Left colon (tissue), 2 donors: Measurements from ENCODE around the gene SLMAP. TPM values are rescaled to one million over a fixed set of nuclear protein-coding genes. Genes with fewer than 3 reads are reported as not detected.
"Not testable (repeated sequence)": the region's sequence is repeated elsewhere in the genome, so short reads cannot be mapped to it uniquely, and the experiment has no call there.

Source experiments
- ATAC-seq: fragments of 200-7000 bp; cut with Tn5 transposase; one replicate; pipeline ENCODE4 v1.9.1; 2020; ENCODE audit warnings: mild to moderate bottlenecking, moderate library complexity
- DNase-seq, 2 donors: peaks; one replicate each; pipeline ENCODE4 v3.0.0-alpha.2; 2020
- intact Hi-C, 2 donors: fragments of 100-400 bp; cut with DNase I in 1 of 2; cut with micrococcal nuclease in 1 of 2; formaldehyde crosslinking; loops; one replicate each; pipeline versions ENCODE4 v1.11.2 to v1.14.0; 2022; cut with DNase I, micrococcal nuclease
- total RNA-seq, 2 donors: library from RNA; stranded (reverse); fragmentation: NEBNext Ultra II Directional; extraction: Animal tissue kit (Norgen Biotek cat#: 25700); gene quantifications; one replicate each; pipeline ENCODE4 v1.2.1, GENCODE V29; 2021
- donor health status: DM: no; HTN: no; CAD: no.
- donor health status: DM: yes; HTN: yes; CAD: no.

The SLMAP gene
- total RNA-seq, 2 donors from 2014 or later, result 75.7 to 114 TPM

DNA sequence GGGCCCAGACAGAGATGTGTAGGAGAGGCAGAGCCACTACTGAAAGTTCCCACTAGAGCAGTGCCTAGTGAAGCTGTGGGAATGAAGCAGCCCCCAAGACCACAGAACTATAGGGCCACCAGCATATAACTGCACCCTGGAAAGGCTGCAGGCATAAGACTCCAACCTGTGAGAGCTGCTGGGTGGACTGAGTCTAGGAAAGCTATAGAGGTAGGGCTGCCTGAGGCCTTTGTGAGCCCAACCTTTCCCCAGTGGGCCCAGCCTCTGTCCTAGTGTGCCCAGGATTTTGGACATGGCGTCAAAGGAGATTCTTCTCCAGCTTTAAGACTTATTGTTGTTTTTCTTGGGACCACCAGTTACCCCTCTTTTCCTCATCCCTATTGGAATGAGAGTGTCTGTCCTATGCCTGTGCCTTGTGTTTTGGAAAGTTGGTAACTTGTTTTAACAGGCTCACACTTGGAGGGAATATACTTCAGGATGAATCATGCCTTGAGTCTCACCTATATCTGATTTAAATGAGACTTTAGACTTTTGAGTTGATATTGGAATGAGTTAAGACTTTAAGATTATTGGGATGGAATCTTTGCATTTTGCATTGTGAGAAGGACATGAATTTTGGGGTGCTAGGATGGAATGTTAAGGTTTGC, 28.1 kb downstream of the SLMAP start:
- no peak for DNase-seq
- intact Hi-C loops, result no loop called here
- peak; percentile 13 for ATAC-seq

DNA sequence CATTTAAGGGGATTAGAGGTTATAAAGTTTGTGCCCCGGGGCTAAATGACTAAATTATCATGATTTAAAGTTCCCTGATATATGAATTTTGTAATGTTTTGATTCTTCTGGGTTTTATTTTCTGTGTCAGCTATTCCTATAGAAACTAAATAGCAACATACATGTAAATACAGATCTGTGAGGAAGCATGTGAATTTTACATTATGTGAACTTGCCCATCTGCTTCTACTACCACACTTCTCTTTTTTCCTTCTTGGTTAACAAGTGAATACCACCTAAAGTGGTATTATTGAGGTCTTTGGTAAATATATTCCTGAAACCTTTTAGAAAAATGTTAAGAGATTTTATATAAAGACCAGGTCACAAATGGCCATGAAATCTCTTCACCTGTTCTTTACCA, 29.3 kb downstream of the SLMAP start:
- intact Hi-C loops, result no loop called here
- DNase-seq, result no peak
- ATAC-seq, result no peak

DNA sequence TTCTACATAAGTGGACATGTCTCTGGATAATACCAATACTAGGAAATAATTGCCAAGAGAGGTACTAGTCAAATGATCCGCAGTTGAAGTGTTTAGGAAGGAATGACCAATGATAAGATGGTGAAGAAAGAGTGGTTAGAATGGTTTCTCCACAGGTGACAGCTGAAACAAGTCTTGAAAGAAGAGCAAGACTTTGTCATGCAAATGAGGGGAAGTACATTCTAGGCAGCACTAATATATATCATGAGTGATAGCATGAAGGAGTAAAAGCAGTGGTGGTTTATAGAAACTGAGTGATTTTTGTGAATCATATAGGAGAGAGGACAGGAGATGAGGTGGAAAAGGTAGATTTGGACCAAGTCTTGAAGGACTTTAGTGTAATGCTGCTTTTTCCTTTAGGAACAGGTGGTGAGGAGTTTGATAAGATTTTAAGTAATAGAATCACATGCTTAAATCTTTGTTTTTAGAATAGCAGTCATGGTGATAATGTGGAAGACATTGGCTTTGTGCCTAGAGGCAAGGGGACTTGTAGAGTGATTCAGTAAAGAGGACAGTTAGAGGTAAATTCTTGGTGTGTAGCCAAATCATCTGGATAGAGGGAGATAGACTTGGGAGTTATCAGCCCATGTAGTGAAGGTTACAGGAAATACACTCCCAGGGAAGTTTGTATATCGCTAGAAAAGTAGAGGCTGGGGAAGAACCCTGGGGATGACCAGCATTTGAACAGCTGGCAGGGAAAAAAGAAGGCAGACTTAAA, 31.9 kb downstream of the SLMAP start:
- intact Hi-C loops, result no loop called here

DNA sequence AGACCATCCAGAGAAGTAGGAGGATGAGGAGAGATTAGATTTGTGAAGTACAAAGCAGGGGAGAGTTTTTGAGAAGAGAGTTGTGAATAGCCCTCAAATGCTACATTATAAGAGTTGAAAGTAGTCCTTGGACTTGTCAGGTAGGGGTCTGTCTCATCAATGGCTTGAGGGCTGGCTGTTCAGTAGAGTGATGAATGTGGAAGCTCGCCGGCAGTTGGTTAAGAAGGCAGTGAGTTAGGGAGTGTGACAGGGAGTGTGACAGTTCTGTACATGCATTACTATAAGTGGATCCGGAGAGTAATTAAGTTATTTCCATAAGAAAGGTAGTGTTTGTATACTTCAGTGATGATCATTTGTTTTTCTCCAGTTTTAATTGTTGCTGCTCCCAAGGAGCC, 32.5 kb downstream of the SLMAP start:
- intact Hi-C loops, result no loop called here
- ATAC-seq (no peak), DNase-seq (no peak)

More for the DNA sequence above, 31.9 kb downstream of the SLMAP start:
- ATAC-seq, result peak; percentile 48
- no peak for DNase-seq

DNA sequence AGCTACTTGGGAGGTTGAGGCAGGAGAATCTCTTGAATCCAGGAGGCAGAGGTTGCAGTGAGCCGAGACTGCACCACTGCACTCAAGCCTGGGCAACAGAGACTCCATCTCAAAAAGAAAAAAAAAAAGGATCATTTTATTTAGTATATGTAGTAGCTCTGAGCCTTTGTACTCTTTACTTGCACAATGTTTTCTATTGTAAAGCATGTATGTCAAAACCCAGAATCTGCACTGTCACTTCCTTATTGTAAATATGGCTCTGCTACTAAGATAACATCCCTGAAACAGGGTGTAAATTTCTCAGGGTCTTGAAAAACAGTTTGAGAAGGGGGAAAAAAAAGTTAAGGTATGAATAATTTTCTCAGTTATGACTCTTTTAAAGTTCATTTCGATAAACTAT, 35.1 kb downstream of the SLMAP start:
- DNase-seq, result no peak
- ATAC-seq, result peak; percentile 87
- intact Hi-C loops, result no loop called here

DNA sequence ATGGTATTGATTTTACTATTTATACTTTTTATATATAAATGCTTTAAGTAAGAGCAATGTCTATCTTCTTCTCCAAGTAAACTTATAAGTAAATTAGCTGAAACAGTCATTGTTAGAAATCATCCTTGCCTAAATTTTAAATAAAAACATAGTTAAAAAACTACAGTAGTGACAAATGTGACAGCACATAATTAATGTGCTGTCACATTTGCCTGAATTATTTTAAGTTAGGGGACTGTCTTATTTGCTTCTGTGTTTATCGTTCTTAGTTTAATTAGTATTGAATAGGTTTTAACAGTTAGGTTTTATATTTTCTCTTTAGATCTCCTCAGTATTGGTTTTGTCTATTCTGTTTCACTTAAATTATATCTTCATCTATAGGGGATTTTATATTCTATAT, 36.1 kb downstream of the SLMAP start:
- DNase-seq (no peak), ATAC-seq (no peak)
- intact Hi-C loops, result no loop called here

DNA sequence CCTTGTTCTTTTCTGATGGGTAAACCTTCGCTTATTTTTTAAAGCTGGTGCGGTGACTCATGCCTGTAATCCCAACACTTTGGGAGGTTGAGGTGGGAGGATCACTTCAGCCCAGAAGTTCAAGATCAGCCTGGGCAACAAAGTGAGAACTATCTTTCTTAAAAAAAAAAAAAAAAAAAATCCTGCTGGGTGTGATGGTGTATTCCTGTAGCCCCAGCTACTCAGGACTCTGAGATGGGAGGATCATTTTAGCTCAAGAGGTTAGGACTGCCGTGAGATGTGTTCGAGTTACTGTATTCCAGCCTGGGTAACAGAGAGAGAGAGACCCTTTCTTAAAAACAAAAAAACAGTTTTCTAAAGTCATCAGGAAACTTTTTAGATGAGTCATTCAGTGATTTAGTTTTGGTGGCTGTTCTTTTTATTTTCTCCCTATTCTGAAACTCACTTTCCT, 37.7 kb downstream of the SLMAP start:
- ATAC-seq, result no peak

DNA sequence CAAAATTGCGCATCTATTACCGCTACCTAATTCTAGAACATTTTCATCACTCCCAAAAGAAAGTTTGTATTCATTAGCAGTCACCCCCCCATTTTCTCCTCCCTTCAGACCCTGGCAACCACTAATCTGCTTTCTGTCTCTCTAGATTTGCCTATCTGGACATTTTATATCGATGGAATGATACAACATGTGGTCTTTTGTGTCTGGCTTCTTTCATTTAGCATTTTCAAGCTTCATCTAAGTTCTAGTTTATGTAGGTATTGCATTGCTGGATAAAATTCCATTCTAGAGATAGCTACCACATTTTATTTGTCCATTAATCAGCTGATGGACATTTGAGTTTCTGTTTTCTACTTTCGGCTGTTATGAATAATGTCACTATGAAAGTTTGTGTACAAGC, 38.4 kb downstream of the SLMAP start:
- ATAC-seq (no peak), DNase-seq (no peak)
- intact Hi-C loops, result no loop called here

More for the DNA sequence above, 37.7 kb downstream of the SLMAP start:
- no peak for DNase-seq
- intact Hi-C loops, result no loop called here

DNA sequence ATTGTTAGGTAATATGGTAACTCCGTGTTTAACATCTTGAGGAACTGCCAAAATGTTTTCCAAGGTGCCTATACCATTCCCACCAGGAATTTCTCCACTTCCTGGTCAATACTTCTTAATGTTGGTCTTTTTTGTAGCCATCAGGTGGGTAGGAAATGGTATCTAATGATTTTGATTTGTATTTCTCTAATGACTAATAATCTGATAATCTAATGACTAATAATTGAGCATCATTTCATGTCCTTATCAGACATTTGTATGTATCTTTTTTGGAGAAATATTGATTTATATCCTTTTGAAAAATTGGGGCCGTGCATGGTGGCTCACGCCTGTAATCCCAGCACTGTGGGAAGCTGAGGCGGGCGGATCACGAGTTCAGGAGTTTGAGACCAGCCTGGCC, 38.8 kb downstream of the SLMAP start:
- intact Hi-C loops, result no loop called here
- ATAC-seq, result no peak
- DNase-seq, result no peak

DNA sequence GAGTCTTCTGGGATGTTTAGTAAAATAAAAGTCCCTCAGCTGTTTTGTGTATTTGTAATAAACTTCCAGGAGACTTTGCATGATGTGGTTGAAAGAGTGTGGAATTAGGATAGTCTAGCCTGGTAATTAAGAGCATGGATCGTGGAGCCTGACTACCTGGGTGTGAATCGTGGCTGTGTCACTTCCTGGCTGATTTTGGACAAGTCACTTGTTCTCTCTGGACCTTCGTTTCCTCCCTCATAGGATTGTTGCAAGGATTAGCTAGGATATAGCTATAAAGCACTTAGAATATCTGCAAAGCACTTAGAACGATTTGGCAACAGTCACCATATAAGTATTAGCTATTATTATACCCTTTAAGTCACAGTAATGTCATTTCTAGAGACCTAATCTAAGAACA, 40.2 kb downstream of the SLMAP start:
- no peak for DNase-seq
- intact Hi-C loops, result no loop called here
- no peak for ATAC-seq

DNA sequence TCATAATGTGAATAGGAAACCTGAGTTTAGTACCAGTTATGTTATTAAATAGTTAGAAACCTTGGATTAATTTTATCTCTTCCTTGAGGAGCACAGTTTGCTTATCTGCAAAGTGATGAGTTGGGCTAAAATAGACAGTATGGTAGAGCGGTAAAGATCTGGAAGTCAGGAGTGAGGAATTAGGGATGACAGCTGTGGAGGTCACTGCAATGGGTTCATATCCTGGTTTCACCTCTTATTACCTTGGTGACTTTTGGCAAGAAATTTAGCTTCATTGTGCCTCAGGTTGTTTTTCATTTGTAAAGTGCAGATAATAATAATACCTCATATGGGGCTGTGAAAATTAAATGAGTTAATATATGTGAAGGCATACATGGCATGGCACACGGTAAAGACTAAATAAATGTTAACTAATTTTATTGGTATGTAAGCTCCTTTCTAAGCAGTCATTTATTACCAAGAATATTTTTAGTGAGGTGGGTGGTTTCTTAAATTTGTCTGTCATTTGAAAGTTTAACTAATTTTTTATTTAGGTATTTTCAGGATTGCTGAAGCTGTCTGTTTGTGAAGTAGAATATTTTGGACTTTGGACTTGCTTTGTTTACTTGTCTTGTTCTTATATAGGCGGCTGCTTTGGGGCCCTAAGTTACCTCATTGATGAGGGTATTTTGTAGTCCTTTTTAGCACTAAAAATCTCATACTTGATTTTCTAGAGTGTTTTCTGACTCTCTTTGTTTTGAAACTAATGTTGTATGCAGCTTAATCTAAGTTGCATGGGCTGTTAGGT, 41.8 kb downstream of the SLMAP start:
- intact Hi-C loops, result no loop called here
- no peak for DNase-seq
- peak; percentile 62 for ATAC-seq

DNA sequence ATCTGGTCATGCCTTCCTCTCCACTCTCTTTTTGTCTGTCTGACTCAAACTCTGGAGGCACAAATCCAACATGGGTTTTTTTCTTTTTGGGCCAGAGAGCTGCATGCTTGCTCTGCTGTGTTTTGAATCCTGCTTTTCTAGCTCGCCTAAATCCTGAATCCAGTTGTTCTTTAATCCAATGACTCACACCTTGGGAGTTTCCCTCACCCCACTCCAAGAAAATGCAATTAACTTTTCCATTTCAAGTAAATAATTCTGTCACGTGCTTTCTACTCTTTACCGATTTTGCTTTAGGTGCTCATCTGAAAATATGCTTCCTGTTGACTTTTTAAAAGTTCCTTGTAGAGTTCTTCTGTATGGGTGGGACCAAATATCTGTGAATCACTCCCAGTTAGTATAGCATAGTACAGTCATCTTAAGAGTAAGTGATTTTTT, 47.6 kb downstream of the SLMAP start:
- DNase-seq, result peak in 1 of 2 donors; percentile 40
- intact Hi-C loops, result no loop called here

DNA sequence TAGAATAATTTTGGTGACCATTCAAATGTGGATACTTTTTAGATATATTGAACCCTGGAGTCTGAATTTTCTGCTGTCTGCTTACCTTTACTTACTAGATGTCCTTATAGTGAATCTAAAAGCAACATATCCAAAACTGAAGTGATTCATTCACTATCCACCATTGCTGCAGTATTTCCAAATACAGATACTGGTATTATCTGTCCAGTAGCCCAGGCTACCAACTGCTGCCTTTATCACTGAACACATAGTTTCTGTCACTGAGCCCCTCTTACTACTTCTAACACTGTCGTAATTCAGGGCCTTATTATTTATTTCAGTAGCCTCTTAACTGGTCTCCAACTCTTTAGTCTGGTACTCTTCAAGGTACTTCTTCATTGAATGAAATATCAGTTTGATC, 49.2 kb downstream of the SLMAP start:
- DNase-seq (no peak), ATAC-seq (no peak)
- intact Hi-C loops, result no loop called here

More for the DNA sequence above, 47.6 kb downstream of the SLMAP start:
- peak; percentile 86 for ATAC-seq

DNA sequence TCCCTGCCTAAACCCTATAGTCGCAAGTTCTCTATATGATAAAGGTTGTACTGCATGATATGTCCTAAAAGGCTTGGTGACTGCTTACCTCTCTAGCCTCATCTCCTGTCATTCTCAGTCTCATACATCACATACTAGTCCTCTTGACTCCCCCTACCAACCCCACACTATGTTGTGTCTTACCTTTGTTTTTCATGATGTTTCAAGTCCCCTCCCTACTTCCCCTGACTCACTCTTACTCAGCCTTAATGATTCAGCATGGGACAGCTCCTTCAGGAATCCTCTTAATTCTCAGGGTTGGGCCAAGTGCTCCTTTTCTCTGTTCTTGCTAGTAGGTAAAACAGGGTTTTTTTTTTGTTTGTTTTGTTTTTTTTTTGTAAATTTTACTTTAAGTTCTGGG, 49.6 kb downstream of the SLMAP start:
- intact Hi-C loops, result no loop called here

DNA sequence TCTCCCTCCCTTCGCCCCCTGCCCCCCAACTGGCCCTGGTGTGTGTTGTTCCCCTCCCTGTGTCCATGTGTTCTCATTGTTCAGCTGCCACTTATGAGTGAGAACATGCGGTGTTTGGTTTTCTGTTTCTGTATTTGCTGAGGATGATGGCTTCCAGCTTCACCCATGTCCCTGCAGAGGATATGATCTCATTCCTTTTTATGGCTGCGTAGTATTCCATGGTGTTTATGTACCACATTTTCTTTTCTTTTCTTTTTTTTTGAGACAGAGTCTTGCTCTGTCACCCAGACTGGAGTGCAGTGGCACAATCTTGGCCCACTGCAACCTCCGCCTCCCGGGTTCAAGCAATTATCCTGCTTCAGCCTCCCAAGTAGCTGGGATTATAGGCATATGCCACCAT, 50.1 kb downstream of the SLMAP start:
- ATAC-seq, DNase-seq, intact Hi-C loops: not testable (repeated sequence)

More for the DNA sequence above, 49.6 kb downstream of the SLMAP start:
- ATAC-seq, result no peak
- no peak for DNase-seq

DNA sequence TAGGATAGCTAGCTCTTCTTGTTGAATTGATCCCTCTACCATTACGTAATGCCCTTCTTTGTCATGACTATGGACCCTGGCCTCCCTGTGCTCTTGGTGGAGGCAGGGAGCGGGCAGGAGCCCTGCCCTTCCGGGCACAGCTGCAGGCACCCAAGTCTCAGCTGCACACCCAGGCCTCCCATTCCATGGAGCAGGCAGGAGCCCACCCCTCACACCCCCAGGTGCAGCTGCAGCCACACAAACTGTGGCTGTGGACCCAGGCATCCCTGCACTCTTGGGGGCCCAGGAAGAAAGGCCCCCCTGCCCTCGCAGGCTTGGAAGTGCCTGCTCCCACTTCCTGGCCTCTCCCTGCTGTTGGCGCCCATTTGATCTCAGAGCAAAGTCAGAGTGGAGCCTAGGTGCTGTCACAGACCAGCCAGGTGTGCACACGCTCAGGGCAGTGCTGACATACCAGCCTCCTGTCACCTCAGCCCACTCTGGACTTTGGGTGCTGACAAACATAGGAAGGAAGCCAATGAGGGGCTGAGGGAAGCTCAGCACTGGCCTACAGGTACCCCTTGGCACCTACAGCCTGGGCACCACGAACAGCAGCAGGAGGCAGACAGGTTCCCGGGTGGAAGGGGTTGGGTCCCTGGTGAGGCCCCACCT, 53.0 kb downstream of the SLMAP start:
- intact Hi-C loops, result no loop called here
- DNase-seq (no peak), ATAC-seq (peak; percentile 36)

DNA sequence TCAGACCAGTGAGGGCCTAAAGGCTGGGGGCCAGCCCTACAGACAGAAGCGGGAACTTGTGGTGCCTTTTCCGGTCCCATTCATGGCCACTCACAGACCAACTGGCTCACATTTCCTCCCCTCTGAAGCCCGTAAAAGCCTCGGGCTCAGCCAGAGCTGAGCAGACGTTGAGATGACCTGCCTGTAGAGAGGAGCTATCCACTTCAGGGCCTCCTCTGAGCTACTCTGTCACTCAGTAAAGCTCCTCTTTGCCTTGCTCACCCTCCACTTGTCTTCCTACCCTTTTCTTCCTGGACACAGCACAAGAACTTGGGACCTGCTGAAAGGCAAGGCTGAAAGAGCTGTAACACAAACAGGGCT, 53.5 kb downstream of the SLMAP start:
- DNase-seq (no peak), ATAC-seq (no peak)
- intact Hi-C loops, result no loop called here

DNA sequence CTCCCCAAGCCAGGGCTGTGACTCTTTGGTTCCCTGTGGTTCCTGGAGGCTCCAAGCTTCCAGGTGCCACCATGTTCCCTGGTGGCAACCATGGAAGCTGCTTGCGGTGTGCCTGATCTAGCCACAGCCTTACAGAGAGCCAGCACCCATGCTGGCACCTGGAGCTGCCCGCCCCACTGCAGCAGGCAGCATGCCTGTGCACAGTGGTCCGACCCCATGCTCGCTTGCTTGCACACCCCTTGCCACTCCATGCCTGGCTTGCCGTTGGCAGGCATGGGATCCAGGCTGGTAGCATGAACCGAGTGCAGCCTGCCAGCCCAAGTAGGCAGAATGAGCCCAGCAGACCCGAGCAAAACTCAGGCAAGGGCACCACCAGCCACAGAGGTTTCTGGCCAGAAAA, 53.9 kb downstream of the SLMAP start:
- ATAC-seq, result no peak
- DNase-seq, result no peak
- intact Hi-C loops, result no loop called here

DNA sequence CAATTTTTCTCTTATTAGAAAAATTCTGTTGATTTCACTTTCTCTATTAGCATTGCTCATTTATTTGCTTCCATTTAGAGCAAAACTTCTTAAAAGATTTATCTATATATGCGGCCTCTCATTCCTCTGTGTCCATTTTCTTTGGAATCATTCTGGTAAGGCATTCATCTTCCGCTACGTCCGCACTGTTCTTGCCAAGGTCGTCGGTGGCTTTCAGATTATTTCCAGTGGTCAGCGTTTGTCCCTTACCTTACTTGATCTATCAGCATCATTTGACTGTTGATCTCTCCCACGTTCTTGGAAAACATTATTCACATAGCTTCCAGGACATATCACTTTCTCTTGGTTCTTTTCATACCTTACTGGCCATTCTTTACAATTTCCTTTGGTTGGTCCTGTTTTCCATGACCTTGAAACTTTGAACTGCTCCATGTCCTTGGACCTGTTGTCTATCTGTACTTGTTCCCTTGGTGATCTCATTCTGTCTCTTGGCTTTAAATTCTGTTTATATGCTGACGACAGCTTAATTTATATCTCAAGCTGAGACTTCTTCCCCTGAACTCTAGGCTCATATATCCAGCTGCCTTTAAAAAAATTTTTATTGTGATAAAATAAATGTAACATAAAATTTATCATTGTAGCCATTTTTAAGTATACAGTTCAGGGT, 54.5 kb downstream of the SLMAP start:
- intact Hi-C loops, result no loop called here
- ATAC-seq (peak; percentile 58), DNase-seq (no peak)
